ENCODE data around the gene KLHL36. TPM values are rescaled to one million over a fixed set of nuclear protein-coding genes. Genes with fewer than 3 reads are reported as not detected.

KLHL36 gene
- total RNA-seq, 1 experiment from 2014 or later = 79.0 TPM

DNA sequence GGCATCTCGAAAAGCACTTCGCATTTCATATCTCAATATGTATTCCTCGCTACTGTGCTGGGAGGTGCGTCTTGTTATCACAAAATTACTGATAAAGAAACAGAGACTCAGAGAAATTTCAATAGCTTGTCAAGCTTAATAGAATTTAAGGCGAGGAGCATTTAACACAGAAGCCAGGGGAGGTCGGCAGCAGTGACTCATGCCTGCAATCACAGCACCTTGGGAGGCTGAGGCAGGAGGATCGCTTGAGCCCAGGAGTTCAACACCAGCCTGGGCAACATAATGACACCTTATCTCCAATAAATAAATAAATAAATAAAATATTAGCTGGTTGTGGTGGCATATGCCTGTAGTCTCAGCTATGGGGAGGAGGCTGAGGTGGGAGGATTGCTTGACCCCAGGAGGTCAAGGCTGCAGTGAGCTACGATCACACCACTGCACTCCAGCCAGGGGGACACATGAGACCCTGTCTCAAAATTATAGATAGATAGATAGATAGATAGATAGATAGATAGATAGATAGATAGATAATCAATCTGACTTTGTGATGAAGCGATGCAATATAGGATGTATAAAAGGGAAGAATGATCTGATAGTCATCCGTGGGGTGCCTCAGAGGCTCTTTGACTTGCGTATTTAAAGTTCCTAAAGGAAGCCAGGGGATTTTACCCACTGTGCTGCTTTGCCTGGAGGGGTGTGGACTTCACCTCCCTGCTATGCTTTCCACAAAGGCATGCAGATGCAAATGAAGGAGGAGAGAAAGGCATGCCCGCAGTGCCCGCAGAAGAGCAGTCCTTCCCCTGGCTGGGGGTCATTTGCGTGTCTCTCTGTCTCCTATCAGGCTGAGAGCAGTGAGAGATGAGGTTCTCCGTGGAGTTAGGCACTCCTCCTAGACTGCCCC is 35.6 kb downstream of the KLHL36 start:
- BruUV-seq (replicated peaks) = no TSS peak
- ATAC-seq = no peak
- peaks cover 29% of the 10 kb centered on the region; the same call in 1 of the 2 replicates for H3K27me3 ChIP-seq (ENCODE audit: insufficient read depth, low read length)
- no peaks in the 10 kb centered on the region for H3K9me3 ChIP-seq (ENCODE audit: control insufficient read depth in 1 of 2, insufficient read depth in 1 of 2, low read depth in 1 of 2, low read length in 2 of 2)
- DNase-seq (ENCODE audit: low read depth, low spot score) = no peak
- ChIA-PET CTCF (interaction anchor here (5.9 kb wide), 1 partner anchor 11 kb away, joined by 34 read pairs; no protein-coding TSS in a partner anchor), POLR2A (interaction anchor here (1.1 kb wide), 1 partner anchor 12 kb away, joined by 3 read pairs; no protein-coding TSS in a partner anchor), RAD21 (ENCODE audit: low non-redundant PET in 1 of 2, low total read pairs in 2 of 2, uncharacterized antibody in 2 of 2, unreplicated experiment in 2 of 2) (no interaction called here)
- H2AFZ ChIP-seq (ENCODE audit: low read depth, low read length, poor library complexity, severe bottlenecking) = no peak overlapping the region
- H3K9ac ChIP-seq (ENCODE audit: low read length) = no peak overlapping the region
- H3K9me2 ChIP-seq (ENCODE audit: insufficient read depth) = no peaks in the 10 kb centered on the region
- H3K4me2 ChIP-seq (ENCODE audit: low read length) = no peak overlapping the region
- no peaks in the 10 kb centered on the region for H3K36me3 ChIP-seq (ENCODE audit: control insufficient read depth in 1 of 2, insufficient read depth in 2 of 2, low read length in 2 of 2)
- H3K79me2 ChIP-seq (ENCODE audit: insufficient read depth, low read length) = no peaks in the 10 kb centered on the region
- peaks cover 0 to 4% of the 10 kb centered on the region in 2 experiments; a peak in 1 of 4 replicates for H3K4me1 ChIP-seq (ENCODE audit: control insufficient read depth in 1 of 2, insufficient read depth in 2 of 2, low read length in 2 of 2)
- intact Hi-C loops (cut with micrococcal nuclease) = no loop called here
- H3K27ac ChIP-seq (ENCODE audit: low read depth, low read length) = no peak overlapping the region
- TF ChIP-seq YY1 (IDR thresholded peaks at IDR 0.05; ENCODE audit: extremely low read depth, insufficient replicate concordance, low read depth, low read length) (no peak), CEBPB (IDR thresholded peaks at IDR 0.05; ENCODE audit: low read depth) (no peak), EGR1 (IDR thresholded peaks at IDR 0.05; ENCODE audit: low read depth) (no peak), CBX3 (IDR thresholded peaks at IDR 0.05; ENCODE audit: low read depth) (no peak), SP1 (IDR thresholded peaks at IDR 0.05; ENCODE audit: low read depth) (no peak), POLR2AphosphoS5 (IDR thresholded peaks at IDR 0.05; ENCODE audit: low read depth, low read length) (no peak), SIN3A (IDR thresholded peaks at IDR 0.05; ENCODE audit: low read depth) (no peak), FOSL1 (IDR thresholded peaks at IDR 0.05; ENCODE audit: low read depth) (no peak), TCF7L2 (IDR thresholded peaks at IDR 0.05; ENCODE audit: borderline replicate concordance, extremely low read depth, insufficient read depth, insufficient read length) (no peak), EZH2phosphoT487 (IDR thresholded peaks at IDR 0.05; ENCODE audit: borderline replicate concordance) (no peak), JUND (IDR thresholded peaks at IDR 0.05) (no peak), EZH2 (IDR thresholded peaks at IDR 0.05) (no peak), ELF1 (IDR thresholded peaks at IDR 0.05; ENCODE audit: borderline replicate concordance, low read depth) (no peak), RAD21 (IDR thresholded peaks at IDR 0.05; ENCODE audit: low read depth) (no peak), POLR2A (IDR thresholded peaks at IDR 0.05; ENCODE audit: borderline replicate concordance, extremely low read depth, insufficient read depth, insufficient read length) (no peak)
- TF ChIP-seq, protein P1, sequence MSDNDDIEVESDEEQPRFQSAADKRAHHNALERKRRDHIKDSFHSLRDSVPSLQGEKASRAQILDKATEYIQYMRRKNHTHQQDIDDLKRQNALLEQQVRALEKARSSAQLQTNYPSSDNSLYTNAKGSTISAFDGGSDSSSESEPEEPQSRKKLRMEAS (IDR thresholded peaks at IDR 0.05) = no peak
- TF ChIP-seq, protein P2, sequence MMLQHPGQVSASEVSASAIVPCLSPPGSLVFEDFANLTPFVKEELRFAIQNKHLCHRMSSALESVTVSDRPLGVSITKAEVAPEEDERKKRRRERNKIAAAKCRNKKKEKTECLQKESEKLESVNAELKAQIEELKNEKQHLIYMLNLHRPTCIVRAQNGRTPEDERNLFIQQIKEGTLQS (IDR thresholded peaks at IDR 0.05) = no peak
- TF ChIP-seq, protein P3, sequence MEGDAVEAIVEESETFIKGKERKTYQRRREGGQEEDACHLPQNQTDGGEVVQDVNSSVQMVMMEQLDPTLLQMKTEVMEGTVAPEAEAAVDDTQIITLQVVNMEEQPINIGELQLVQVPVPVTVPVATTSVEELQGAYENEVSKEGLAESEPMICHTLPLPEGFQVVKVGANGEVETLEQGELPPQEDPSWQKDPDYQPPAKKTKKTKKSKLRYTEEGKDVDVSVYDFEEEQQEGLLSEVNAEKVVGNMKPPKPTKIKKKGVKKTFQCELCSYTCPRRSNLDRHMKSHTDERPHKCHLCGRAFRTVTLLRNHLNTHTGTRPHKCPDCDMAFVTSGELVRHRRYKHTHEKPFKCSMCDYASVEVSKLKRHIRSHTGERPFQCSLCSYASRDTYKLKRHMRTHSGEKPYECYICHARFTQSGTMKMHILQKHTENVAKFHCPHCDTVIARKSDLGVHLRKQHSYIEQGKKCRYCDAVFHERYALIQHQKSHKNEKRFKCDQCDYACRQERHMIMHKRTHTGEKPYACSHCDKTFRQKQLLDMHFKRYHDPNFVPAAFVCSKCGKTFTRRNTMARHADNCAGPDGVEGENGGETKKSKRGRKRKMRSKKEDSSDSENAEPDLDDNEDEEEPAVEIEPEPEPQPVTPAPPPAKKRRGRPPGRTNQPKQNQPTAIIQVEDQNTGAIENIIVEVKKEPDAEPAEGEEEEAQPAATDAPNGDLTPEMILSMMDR (IDR thresholded peaks at IDR 0.05 in 2 of 3, conservative IDR thresholded peaks at IDR 0.05 in 1 of 3; ENCODE audit: borderline replicate concordance in 1 of 3, insufficient read depth in 1 of 3, low read depth in 2 of 3, low read length in 2 of 3) = no peak
- no peaks in the 10 kb centered on the region for H4K20me1 ChIP-seq (ENCODE audit: insufficient read depth)
- H3K4me3 ChIP-seq (replicated peaks in 1 of 2; ENCODE audit: low read depth in 1 of 2, low read length in 2 of 2) = no peak overlapping the region
